Measurements from ENCODE around the gene SMIM11.
"Not testable (repeated sequence)": the region's sequence is repeated elsewhere in the genome, so short reads cannot be mapped to it uniquely, and the experiment has no call there.

Gene SMIM11

DNA sequence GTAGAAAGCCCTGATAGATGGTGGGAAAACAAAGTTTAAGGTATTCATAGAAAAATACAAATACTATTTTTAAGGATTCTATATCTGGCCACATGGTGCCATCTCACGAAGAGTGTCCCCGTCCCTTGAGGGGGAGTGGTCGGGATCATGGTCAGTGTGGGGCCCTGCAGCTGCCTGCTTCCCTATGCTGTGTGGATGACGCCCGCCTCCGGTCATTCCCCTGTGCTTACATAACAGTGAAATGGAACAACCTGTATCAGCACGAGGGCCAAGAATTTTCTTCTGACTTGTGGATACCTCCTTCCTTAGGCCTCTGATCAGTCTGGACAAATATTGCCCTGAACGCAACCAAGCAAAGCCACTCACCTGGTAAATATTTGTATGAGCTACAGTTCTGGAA is 52.0 kb downstream of the SMIM11 start:
- DNase-seq, result not testable (repeated sequence)

DNA sequence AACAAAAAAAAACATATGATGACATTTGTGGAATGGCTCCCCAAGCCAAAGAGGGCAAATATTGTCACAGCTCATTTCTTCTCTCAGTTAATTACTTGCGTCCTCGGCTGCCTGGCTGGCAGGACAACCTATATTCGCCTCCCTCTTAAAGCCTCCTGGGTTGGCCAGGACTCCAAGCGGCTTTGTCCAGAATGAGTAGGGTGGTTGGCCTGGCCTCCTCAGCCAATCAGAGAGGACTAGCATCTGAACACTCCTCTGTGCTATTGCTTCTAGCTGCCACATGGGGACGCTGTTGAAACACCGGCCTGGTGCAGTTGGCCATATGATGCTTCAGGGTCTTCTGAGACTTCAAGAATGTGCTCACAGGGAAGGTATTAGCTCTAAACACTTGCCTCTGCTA is 53.1 kb downstream of the SMIM11 start:
- not testable (repeated sequence) for DNase-seq

DNA sequence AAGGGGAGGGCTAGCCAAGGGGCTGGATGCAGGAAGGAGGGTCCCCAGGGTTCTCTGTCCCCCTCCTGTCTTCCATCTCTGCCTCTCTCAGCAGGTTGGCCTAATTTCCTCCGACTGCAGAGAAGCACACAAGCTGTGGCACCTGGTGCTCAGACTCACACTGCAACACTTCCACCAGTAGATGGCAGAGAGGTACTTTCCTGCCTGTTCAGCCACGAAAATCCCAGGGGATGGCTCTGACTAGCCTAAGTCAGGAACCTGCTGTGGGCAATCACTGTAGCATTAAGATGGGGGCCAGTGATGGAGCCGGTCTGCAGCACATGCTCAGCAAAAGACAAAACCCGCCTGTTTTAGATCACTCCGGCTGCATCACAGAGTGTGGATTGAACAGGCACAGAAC is 54.4 kb downstream of the SMIM11 start:
- DNase-seq, result not testable (repeated sequence)

Measured in NCI-H2227 treated with DMSO at 0.1 percent for 48 hours (cell line).